ENCODE data around the gene KLHL14.

GRCh38 chr18:32634876-32635431 is 137.9 kb downstream of the KLHL14 start:
- no peak for TF ChIP-seq CTCF (IDR thresholded peaks at IDR 0.05)
- no peak for TF ChIP-seq POLR2A (IDR thresholded peaks at IDR 0.05)
